CD1c-positive myeloid dendritic cell (primary cell): ENCODE data around the gene OR5M11.
"Not testable (repeated sequence)": the region's sequence is repeated elsewhere in the genome, so short reads cannot be mapped to it uniquely, and the experiment has no call there.

Experiments
- DNase-seq: peaks from one replicate; pipeline ENCODE4 v3.0.0-alpha.2; 2016; ENCODE audit errors: extremely low spot score

OR5M11 gene

DNA sequence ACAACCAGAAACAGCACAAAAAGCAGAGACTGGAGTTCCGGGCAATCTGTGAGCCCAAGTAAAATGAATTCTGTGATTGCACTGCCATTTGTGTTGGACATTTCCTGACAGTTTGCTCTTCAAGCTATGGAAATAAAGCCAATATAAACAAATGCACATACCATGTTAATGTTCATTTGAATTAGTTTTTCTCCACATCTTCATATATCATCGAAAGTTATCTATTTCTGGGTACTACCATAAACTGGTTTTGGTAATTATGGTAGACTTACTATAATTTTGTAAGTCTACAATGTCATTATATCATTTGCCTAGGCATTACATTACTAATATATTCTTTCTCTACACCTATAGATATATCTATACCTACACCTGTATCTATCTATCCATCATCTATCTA is at the start of gene OR5M11:
Gene OR5M11 (minus strand): TSS at position 101 of the 400 bp plus-strand sequence. CDS start 0 bp downstream, at position 101.
- DNase-seq, result no peak

DNA sequence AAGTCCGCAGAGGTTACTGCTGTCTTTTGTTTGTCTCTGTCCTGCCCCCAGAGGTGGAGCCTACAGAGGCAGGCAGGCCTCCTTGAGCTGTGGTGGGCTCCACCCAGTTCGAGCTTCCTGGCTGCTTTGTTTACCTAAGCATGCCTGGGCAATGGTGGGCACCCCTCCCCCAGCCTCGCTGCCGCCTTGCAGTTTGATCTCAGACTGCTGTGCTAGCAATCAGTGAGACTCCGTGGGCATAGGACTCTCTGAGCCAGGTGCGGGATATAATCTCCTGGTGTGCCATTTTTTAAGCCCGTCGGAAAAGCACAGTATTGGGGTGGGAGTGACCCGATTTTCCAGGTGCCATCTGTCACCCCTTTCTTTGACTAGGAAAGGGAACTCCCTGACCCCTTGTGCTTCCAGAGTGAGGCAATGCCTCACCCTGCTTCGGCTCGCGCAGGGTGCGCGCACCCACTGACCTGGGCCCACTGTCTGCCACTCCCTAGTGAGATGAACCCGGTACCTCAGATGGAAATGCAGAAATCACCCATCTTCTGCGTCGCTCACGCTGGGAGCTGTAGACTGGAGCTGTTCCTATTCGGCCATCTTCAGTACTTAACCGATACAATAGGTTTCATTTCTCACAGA is 49.1 kb upstream of the OR5M11 start:
- DNase-seq, result not testable (repeated sequence)

DNA sequence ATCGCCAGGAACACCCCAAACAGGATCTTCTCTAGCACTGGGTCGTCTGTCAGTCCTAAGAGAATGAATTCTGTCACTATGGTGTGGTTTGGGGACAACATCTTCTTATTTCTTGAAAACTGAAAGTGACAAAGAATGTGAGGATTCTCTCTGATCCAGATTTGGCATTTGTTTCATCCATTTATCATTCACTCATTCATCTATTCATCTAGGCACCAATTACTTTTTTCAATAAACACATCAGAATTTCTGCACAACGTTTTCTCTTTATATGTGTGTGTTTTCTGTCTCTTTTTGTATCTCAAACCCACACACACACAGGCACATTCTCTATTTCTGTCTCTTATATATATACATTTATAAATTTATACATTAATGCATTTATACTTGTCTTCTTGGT is 34.6 kb upstream of the OR5M11 start, which contains the start of gene OR5M10:
Gene OR5M10 (minus strand): TSS at position 101 of the 400 bp plus-strand sequence. CDS start 0 bp downstream, at position 101.
- DNase-seq, result no peak

DNA sequence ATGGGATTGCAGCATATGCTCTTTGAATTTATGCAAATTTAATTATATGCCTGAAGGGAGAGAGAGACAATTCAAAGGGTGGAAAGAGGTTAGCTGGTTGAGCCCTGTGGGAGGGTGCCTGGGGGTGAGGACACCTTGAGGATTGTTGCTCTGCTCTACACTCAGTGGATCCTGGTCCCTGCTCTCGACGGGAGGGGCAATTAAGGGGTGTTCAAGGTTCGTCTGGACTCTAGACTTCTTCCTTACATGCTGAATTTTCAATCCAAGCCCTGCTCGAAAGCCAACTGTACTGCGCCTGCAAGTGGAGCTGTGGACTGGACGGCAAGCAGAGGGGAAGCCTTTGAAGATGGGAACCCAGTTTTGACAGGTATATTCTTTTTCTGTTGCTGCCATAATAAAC is 15.5 kb upstream of the OR5M11 start:
- DNase-seq, result no peak

DNA sequence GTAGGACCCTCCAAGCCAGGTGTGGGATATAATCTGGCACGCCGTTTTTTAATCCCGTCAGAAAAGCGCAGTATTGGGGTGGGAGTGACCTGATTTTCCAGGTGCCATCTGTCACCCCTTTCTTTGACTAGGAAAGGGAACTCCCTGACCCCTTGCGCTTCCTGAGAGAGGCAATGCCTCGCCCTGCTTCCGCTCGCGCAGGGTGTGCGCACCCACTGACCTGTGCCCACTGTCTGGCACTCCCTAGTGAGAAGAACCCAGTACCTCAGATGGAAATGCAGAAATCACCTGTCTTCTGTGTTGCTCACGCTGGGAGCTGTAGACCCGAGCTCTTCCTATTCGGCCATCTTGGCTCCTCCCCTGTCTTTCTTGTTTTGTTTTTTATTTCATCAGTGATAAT is 11.6 kb upstream of the OR5M11 start:
- DNase-seq, result not testable (repeated sequence)

DNA sequence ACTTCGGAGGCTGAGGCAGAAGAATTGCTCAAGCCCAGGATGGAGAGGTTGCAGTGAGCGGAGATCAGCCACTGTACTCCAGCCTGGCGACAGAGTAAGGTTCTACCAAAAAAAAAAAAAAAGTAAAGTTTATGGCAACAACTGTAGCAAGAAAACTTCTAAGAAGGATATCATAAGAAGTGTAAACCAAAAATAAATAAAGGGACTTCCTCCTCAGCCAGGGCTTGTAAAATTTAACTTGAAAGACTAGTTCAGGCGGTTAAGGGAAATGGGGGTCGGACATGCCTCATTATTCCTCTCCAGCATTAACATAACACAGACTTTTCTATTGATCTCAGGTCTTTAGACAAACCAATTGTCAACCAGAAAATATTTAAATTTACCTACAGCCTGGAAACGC is 2.5 kb upstream of the OR5M11 start:
- no peak for DNase-seq

DNA sequence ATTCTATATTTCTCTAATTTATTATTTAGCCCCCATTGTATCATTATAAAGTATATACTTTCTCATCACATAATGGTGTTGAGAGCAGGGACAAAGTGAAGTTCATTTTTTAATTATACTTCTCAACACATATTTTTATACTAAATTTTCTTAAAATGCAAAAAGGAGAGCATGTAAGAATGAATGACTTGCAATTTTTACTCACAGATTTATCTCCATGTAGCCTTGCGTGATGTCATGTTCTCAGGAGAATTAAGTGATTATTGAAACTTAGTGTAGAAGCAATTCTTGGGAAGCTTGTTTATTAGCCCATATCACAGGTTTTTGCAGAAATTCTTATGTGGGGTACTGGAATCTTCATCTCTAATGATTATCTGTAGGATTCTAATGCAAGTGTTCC is 682 bp upstream of the OR5M11 start:
- DNase-seq, result no peak

DNA sequence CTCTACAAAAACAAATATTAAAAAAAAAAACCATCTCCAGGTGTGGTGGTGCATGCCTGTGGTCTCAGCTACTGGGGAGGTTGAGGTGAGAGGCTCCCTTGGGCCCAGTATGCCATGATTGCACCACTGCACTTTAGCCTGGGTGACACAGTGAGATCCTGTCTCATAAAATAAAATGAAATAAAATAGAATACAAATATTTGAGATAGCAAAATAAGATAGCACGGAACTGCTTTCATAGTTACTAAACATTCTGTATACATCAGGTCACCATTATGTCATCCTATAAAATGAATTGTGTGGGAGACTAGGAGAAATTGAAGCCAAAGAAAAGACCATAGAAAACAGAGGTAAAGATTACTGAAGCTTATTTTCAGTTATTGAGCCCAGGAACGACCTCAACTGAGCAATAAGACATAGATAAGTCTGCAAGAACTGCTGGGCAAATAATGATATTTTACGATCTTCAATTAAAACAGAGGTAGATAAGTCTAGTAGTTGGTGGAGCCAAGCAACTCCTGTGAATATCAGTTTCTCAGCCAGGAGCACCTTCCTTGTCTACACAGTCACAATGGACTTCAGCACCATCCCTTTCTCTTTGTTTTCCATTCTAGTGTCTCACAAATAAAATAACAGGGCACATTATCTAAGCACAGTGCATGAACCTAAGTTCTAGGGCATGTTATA is 9.9 kb downstream of the OR5M11 start:
- DNase-seq, result no peak

DNA sequence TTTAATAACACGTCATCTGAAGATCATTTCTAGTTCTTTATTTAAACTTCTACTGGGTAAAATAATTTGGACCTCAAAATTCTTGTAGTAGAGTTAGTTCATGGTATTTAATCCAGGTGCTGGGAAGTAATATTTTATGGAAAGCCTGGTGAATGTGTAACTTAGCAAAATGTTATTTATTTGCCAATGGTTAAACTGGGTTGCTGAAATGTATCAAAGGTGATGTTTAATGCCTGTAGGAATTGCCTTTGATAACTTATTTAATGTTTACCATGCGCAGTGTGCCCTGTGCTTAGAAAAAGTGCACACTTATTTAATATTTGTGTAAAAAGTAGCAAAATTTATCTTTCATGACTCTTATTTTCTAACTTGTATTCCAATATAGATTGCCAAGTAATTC is 11.2 kb downstream of the OR5M11 start:
- no peak for DNase-seq

DNA sequence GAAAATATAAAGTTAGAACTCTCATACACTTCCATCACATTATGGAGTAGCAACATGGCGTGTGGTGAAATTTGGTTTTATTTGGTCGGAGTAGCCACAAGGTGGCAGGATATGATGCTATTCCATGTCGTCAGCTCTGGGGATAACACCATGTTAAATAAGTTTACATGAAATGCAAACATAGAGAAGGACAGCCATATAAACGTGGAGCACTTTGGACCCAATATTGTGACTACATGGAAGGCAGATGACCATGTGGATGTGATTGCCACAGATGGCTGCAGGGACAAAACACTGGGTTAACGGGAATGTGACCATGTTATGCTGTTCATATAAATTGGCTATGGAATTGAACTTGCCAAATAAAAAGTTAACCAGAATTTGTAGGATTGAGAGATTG is 21.0 kb downstream of the OR5M11 start:
- no peak for DNase-seq

DNA sequence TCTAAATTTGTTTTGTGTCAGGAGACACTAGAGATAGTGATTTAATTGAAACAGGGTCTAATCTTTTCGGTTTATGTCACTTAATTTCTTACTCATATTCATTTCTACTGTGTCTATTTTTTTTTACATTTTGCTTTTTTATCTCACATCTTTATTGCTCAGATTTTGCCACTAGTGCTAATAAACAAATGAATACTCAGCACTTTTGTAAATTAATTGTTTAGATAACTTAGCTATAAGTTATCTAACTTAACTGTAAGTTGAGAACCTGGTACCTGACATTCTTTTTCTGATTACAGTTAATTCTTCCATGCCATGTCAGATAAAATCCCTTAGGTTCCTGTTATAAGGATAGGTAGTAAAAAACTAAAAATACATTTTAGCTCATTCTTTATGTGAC is 29.8 kb downstream of the OR5M11 start:
- DNase-seq, result no peak

DNA sequence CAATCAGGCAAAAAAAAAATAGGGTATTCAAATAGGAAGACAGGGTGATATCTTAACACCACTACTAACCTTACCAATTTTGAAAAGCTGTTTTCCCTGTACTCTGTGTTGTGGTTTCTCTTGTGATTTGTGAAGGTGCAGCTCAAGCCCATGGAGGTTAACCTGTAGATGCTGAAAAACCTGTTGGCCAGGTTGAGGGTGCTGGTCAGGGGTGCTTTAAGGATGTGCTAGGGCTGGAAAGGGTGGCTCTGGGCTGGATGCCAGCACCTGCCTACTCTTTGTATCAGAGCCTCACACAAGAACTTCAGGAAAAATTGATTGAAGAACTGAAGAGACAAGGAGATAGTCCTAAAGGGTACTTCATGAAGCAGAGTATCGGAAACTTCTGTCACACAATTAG is 33.6 kb downstream of the OR5M11 start:
- no peak for DNase-seq

DNA sequence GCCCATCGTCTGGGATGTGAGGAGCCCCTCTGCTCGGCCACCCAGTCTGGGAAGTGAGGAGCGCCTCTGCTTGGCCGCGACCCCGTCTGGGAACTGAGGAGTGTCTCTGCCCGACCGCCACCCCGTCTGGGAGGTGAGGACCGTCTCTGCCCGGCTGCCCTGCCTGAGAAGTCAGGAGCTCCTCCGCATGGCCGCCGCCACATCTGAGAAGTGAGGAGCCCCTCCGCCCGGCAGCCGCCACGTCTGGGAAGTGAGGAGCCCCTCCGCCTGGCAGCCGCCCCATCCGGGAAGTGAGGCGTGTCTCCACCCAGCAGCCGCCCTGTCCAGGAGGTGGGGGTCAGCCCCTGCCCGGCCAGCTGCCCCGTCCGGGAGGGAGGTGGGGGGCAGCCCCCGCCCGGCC is 46.0 kb downstream of the OR5M11 start:
- no peak for DNase-seq

DNA sequence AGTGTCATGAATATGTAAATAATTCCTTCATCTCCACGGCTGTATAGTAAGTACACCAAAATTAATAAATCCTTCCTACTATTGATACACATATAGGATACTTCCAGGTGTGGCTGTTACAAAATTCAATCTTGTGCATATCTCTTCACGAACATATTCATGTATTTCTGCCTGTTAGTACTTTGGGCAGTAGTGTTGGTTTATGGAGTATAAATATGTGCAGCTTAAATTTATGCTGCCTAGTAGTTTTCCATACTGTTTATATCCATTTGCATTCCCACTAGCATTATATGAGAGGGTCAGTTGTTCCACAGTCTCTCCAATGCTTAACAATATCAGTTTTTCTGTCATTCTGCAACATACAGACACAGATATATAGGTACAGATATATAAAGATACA is 47.9 kb downstream of the OR5M11 start:
- DNase-seq, result no peak
